ENCODE results near the gene MRPS25.

Gene MRPS25

DNA sequence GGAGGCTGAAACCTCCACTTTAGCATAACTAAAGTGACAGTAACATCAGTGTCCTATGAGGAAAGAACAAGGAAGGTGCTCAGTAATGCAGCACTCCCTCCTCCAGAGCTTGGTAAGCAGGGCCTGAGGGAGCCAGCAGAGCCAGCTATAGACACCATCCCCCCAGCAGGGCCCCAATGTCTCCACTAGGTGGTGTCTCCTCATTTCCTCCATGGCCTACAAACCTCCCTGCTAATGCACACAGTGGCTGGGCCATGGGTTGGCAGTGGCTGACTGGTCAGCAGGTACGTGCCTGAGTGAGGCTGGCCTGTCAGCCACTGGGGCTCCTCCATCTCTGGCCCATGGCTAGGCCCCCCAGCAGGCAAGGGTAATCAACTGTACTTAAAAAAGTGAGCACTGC, 13.6 kb downstream of the MRPS25 start:
- no peak overlapping the region for H3K27ac ChIP-seq (ENCODE audit: low read depth, low read length)
- H2BK5ac ChIP-seq (ENCODE audit: low read depth, low read length, poor library complexity) = no peak overlapping the region

DNA sequence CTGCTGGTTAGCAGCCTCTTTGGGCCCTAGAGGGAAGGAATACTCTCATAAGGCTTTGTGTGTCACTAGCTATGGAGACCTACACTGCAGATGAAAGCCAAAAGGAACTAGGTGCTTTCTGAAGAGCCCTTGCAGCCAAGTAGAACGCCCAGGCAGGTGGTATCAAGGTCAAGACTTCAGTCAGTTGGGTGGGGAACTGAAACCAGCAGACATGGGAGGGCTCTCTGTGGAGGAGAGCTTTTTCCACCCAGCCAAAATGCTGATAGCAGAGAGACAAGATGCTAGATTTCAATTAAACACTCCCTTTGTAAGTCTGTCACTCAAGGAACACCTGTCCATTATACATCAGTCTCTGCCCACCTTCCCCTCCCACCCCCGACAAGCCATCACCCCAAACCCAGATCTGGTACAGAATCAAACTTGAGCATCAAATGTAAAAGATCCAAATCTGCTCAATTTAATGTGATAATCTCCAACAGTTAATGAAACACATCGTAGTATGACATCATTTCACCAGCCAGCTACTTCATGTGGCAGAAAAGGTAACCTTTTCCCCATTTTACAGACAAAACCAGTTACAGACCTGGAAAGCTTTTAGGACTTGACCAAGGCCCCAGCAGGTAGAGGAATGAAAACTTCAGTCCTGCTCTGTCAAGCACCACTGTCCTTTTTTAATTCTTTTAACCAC, 14.6 kb downstream of the MRPS25 start:
- no peak overlapping the region for H2AFZ ChIP-seq (ENCODE audit: insufficient read depth, low read length, poor library complexity)
- WGBS (ENCODE audit: extremely low coverage, insufficient coverage, insufficient read length) = no CpG with 5 or more reads among the region's 3 CpGs
- no peak overlapping the region for H3K18ac ChIP-seq (ENCODE audit: low read length)

More for the DNA sequence above, 13.6 kb downstream of the MRPS25 start:
- no peak overlapping the region for H4K12ac ChIP-seq (ENCODE audit: low read depth, low read length)
- H3K79me1 ChIP-seq (ENCODE audit: low read length) = peaks cover 4% of the 10 kb centered on the region
- peak; percentile 14 to 51 for DNase-seq
- H3K14ac ChIP-seq (ENCODE audit: low read length) = no peak overlapping the region
- no CpG with 5 or more reads among the region's 1 CpG for WGBS (ENCODE audit: extremely low coverage, insufficient coverage, insufficient read length)
- H4K91ac ChIP-seq (ENCODE audit: low read depth, low read length) = no peak overlapping the region
- peaks cover 2% of the 10 kb centered on the region for H3K79me2 ChIP-seq (ENCODE audit: control insufficient read depth, insufficient read depth, low read length, poor library complexity)
- H2BK120ac ChIP-seq (ENCODE audit: insufficient read depth, low read length, poor library complexity) = no peak overlapping the region
- no peak overlapping the region for H3K4me3 ChIP-seq (ENCODE audit: low read depth, low read length)
- no peaks in the 10 kb centered on the region for H3K27me3 ChIP-seq (ENCODE audit: insufficient read depth, low read length)
- H3K18ac ChIP-seq (ENCODE audit: low read length) = no peak overlapping the region
- H3K9me3 ChIP-seq (ENCODE audit: insufficient read depth, low read depth, low read length) = no peaks in the 10 kb centered on the region
- peaks cover 36 to 40% of the 10 kb centered on the region in 2 experiments for H3K36me3 ChIP-seq (ENCODE audit: control insufficient read depth in 1 of 2, insufficient read depth in 2 of 2, low read length in 2 of 2)
- H3K4ac ChIP-seq (ENCODE audit: low read depth, low read length) = no peak overlapping the region
- no peak overlapping the region for H3K23ac ChIP-seq (ENCODE audit: low read length)
- H3K4me1 ChIP-seq (ENCODE audit: control insufficient read depth in 1 of 2, insufficient read depth in 2 of 2, low read length in 2 of 2) = peaks cover 11 to 12% of the 10 kb centered on the region in 2 experiments
- H3K9ac ChIP-seq (ENCODE audit: low read length) = no peak overlapping the region
- no peak overlapping the region for H2AFZ ChIP-seq (ENCODE audit: insufficient read depth, low read length, poor library complexity)
- no peak overlapping the region for H2BK12ac ChIP-seq (ENCODE audit: low read length)
- H4K8ac ChIP-seq (ENCODE audit: low read depth, low read length) = no peak overlapping the region
- H3K4me2 ChIP-seq (ENCODE audit: low read length) = no peak overlapping the region
- H2AK5ac ChIP-seq (ENCODE audit: low read length) = no peak overlapping the region

DNA sequence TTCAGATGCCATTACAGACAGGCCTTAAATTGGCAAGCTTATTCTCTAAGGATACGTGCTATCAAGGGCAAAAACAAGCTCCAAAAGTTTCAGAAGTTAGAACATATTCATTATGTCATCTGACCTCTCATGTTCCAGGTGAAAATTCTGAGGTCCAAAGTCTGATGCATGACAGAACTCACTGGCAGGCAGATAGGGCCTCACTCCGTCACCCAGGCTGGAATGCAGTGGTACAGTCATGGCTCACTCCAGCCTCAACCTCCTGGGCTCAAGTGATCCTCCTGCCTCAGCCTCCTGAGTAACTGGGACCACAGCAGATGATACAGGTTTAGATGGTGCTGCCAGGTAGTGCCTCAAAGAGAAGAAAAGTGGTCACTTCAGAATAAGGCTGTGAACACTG, 15.5 kb downstream of the MRPS25 start:
- peaks cover 43 to 51% of the 10 kb centered on the region in 2 experiments for H3K36me3 ChIP-seq (ENCODE audit: control insufficient read depth in 1 of 2, insufficient read depth in 2 of 2, low read length in 2 of 2)
- no peak overlapping the region for H2BK120ac ChIP-seq (ENCODE audit: insufficient read depth, low read length, poor library complexity)
- H2AFZ ChIP-seq (ENCODE audit: insufficient read depth, low read length, poor library complexity) = no peak overlapping the region
- no peak overlapping the region for H3K4me2 ChIP-seq (ENCODE audit: low read length)
- H4K91ac ChIP-seq (ENCODE audit: low read depth, low read length) = no peak overlapping the region
- no peak overlapping the region for H3K4me3 ChIP-seq (ENCODE audit: low read depth, low read length)
- H3K27me3 ChIP-seq (ENCODE audit: insufficient read depth, low read length) = no peaks in the 10 kb centered on the region
- no peak overlapping the region for H3K27ac ChIP-seq (ENCODE audit: low read depth, low read length)
- H3K9me3 ChIP-seq (ENCODE audit: insufficient read depth, low read depth, low read length) = no peaks in the 10 kb centered on the region
- no peaks in the 10 kb centered on the region for H3K79me2 ChIP-seq (ENCODE audit: control insufficient read depth, insufficient read depth, low read length, poor library complexity)
- no peak for DNase-seq
- WGBS (ENCODE audit: extremely low coverage, insufficient coverage, insufficient read length) = no CpG with 5 or more reads among the region's 2 CpGs
- H2AK5ac ChIP-seq (ENCODE audit: low read length) = no peak overlapping the region
- no peak overlapping the region for H3K23ac ChIP-seq (ENCODE audit: low read length)
- no peak overlapping the region for H3K18ac ChIP-seq (ENCODE audit: low read length)
- H3K4me1 ChIP-seq (ENCODE audit: control insufficient read depth in 1 of 2, insufficient read depth in 2 of 2, low read length in 2 of 2) = peaks cover 11 to 12% of the 10 kb centered on the region in 2 experiments
- H2BK5ac ChIP-seq (ENCODE audit: low read depth, low read length, poor library complexity) = no peak overlapping the region
- H4K8ac ChIP-seq (ENCODE audit: low read depth, low read length) = no peak overlapping the region
- peaks cover 4% of the 10 kb centered on the region for H3K79me1 ChIP-seq (ENCODE audit: low read length)
- H3K4ac ChIP-seq (ENCODE audit: low read depth, low read length) = no peak overlapping the region
- H3K14ac ChIP-seq (ENCODE audit: low read length) = no peak overlapping the region
- H4K12ac ChIP-seq (ENCODE audit: low read depth, low read length) = no peak overlapping the region
- H2BK12ac ChIP-seq (ENCODE audit: low read length) = no peak overlapping the region
- H3K9ac ChIP-seq (ENCODE audit: low read length) = no peak overlapping the region

More for the DNA sequence above, 14.6 kb downstream of the MRPS25 start:
- no peak overlapping the region for H2BK120ac ChIP-seq (ENCODE audit: insufficient read depth, low read length, poor library complexity)
- no peaks in the 10 kb centered on the region for H3K9me3 ChIP-seq (ENCODE audit: insufficient read depth, low read depth, low read length)
- peaks cover 11 to 12% of the 10 kb centered on the region in 2 experiments for H3K4me1 ChIP-seq (ENCODE audit: control insufficient read depth in 1 of 2, insufficient read depth in 2 of 2, low read length in 2 of 2)
- no peak overlapping the region for H3K4me2 ChIP-seq (ENCODE audit: low read length)
- H3K79me2 ChIP-seq (ENCODE audit: control insufficient read depth, insufficient read depth, low read length, poor library complexity) = no peaks in the 10 kb centered on the region
- H4K12ac ChIP-seq (ENCODE audit: low read depth, low read length) = no peak overlapping the region
- H3K36me3 ChIP-seq (ENCODE audit: control insufficient read depth in 1 of 2, insufficient read depth in 2 of 2, low read length in 2 of 2) = peaks cover 38 to 43% of the 10 kb centered on the region in 2 experiments
- no peak overlapping the region for H3K27ac ChIP-seq (ENCODE audit: low read depth, low read length)
- no peak overlapping the region for H4K91ac ChIP-seq (ENCODE audit: low read depth, low read length)
- H2BK12ac ChIP-seq (ENCODE audit: low read length) = no peak overlapping the region
- peaks cover 4% of the 10 kb centered on the region for H3K79me1 ChIP-seq (ENCODE audit: low read length)
- no peak overlapping the region for H3K14ac ChIP-seq (ENCODE audit: low read length)
- no peak overlapping the region for H3K23ac ChIP-seq (ENCODE audit: low read length)
- no peak overlapping the region for H3K9ac ChIP-seq (ENCODE audit: low read length)
- H3K4me3 ChIP-seq (ENCODE audit: low read depth, low read length) = no peak overlapping the region
- no peak overlapping the region for H2AK5ac ChIP-seq (ENCODE audit: low read length)
- H4K8ac ChIP-seq (ENCODE audit: low read depth, low read length) = no peak overlapping the region
- peak overlapping the region; percentile 13 for H3K4ac ChIP-seq (ENCODE audit: low read depth, low read length)
- no peak overlapping the region for H2BK5ac ChIP-seq (ENCODE audit: low read depth, low read length, poor library complexity)
- DNase-seq = no peak
- no peaks in the 10 kb centered on the region for H3K27me3 ChIP-seq (ENCODE audit: insufficient read depth, low read length)

DNA sequence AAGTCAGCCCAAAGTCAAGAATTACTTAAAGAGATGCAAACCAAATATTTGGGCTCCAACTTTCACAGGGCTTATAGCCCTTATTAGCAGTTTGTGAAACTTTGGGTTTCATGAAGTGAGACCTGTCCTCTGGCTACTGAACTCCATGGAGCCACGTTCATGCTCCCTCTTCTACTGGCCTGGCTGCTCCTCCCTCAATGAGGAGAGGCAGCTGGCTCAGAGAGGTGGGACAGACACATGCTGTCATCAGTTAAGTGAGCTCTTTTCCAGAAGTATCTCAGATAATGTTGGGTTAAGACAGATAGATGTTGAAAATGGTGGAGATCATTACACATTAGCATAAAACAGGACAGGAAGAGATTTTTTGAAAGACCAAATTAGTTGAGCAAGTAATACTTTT, 19.4 kb downstream of the MRPS25 start:
- H3K79me1 ChIP-seq (ENCODE audit: low read length) = no peaks in the 10 kb centered on the region
- H4K8ac ChIP-seq (ENCODE audit: low read depth, low read length) = no peak overlapping the region
- H2BK5ac ChIP-seq (ENCODE audit: low read depth, low read length, poor library complexity) = no peak overlapping the region
- H3K9me3 ChIP-seq (ENCODE audit: insufficient read depth, low read depth, low read length) = no peaks in the 10 kb centered on the region
- H3K27me3 ChIP-seq (ENCODE audit: insufficient read depth, low read length) = no peaks in the 10 kb centered on the region
- no peak overlapping the region for H3K9ac ChIP-seq (ENCODE audit: low read length)
- H2BK12ac ChIP-seq (ENCODE audit: low read length) = no peak overlapping the region
- no peak overlapping the region for H3K27ac ChIP-seq (ENCODE audit: low read depth, low read length)
- H3K36me3 ChIP-seq (ENCODE audit: control insufficient read depth in 1 of 2, insufficient read depth in 2 of 2, low read length in 2 of 2) = peaks cover 48 to 66% of the 10 kb centered on the region in 2 experiments
- no peaks in the 10 kb centered on the region for H3K79me2 ChIP-seq (ENCODE audit: control insufficient read depth, insufficient read depth, low read length, poor library complexity)
- no peak for DNase-seq
- H2BK120ac ChIP-seq (ENCODE audit: insufficient read depth, low read length, poor library complexity) = no peak overlapping the region
- no CpG with 5 or more reads among the region's 1 CpG for WGBS (ENCODE audit: extremely low coverage, insufficient coverage, insufficient read length)
- no peak overlapping the region for H3K14ac ChIP-seq (ENCODE audit: low read length)
- no peak overlapping the region for H4K91ac ChIP-seq (ENCODE audit: low read depth, low read length)
- H3K4ac ChIP-seq (ENCODE audit: low read depth, low read length) = no peak overlapping the region
- no peak overlapping the region for H3K18ac ChIP-seq (ENCODE audit: low read length)
- no peak overlapping the region for H2AFZ ChIP-seq (ENCODE audit: insufficient read depth, low read length, poor library complexity)
- no peaks in the 10 kb centered on the region for H3K4me1 ChIP-seq (ENCODE audit: control insufficient read depth in 1 of 2, insufficient read depth in 2 of 2, low read length in 2 of 2)
- no peak overlapping the region for H3K4me2 ChIP-seq (ENCODE audit: low read length)
- no peak overlapping the region for H4K12ac ChIP-seq (ENCODE audit: low read depth, low read length)
- H3K23ac ChIP-seq (ENCODE audit: low read length) = no peak overlapping the region
- no peak overlapping the region for H3K4me3 ChIP-seq (ENCODE audit: low read depth, low read length)
- H2AK5ac ChIP-seq (ENCODE audit: low read length) = no peak overlapping the region

Measured in trophoblast cell (in vitro differentiated cells and primary cell).